HS-27A (cell line): ENCODE results near the gene ATP2C2.
"Not testable (repeated sequence)": the region's sequence is repeated elsewhere in the genome, so short reads cannot be mapped to it uniquely, and the experiment has no call there.

Experiments
- DNase-seq: peaks from one replicate; pipeline ENCODE4 v3.0.0-alpha.2; 2012; ENCODE audit warnings: low read depth, missing footprints

ATP2C2 gene

GRCh38 chr16:84341528-84342295 lies 26.6 kb upstream of the ATP2C2 start:
- DNase-seq: no peak

- DNase-seq: not testable (repeated sequence)
Observed at GRCh38 chr16:84343800-84344199, 24.5 kb upstream of the ATP2C2 start.

GRCh38 chr16:84344781-84345180 lies 23.6 kb upstream of the ATP2C2 start:
- no peak for DNase-seq

GRCh38 chr16:84347161-84347560 lies 21.2 kb upstream of the ATP2C2 start:
- no peak for DNase-seq

GRCh38 chr16:84348386-84348888 lies 19.9 kb upstream of the ATP2C2 start:
- DNase-seq: no peak

GRCh38 chr16:84349862-84350684 lies 18.3 kb upstream of the ATP2C2 start:
- no peak for DNase-seq

GRCh38 chr16:84350685-84351400 lies 17.5 kb upstream of the ATP2C2 start:
- no peak for DNase-seq

- DNase-seq: no peak
Observed at GRCh38 chr16:84351630-84352029, 16.7 kb upstream of the ATP2C2 start.

GRCh38 chr16:84354306-84354705 lies 14.0 kb upstream of the ATP2C2 start:
- no peak for DNase-seq

GRCh38 chr16:84355149-84355548 lies 13.2 kb upstream of the ATP2C2 start:
- no peak for DNase-seq

- no peak for DNase-seq
Observed at GRCh38 chr16:84356176-84356575, 12.2 kb upstream of the ATP2C2 start.

- no peak for DNase-seq
Observed at GRCh38 chr16:84356591-84357116, 11.7 kb upstream of the ATP2C2 start.

GRCh38 chr16:84357191-84357651 lies 11.1 kb upstream of the ATP2C2 start:
- DNase-seq: no peak

GRCh38 chr16:84358601-84359295 lies 9.6 kb upstream of the ATP2C2 start:
- DNase-seq: no peak

GRCh38 chr16:84359326-84359725 lies 9.0 kb upstream of the ATP2C2 start:
- no peak for DNase-seq

- no peak for DNase-seq
Observed at GRCh38 chr16:84360170-84360569, 8.2 kb upstream of the ATP2C2 start.

GRCh38 chr16:84360748-84361147 lies 7.6 kb upstream of the ATP2C2 start:
- no peak for DNase-seq

- no peak for DNase-seq
Observed at GRCh38 chr16:84361546-84361945, 6.8 kb upstream of the ATP2C2 start.

- no peak for DNase-seq
Observed at GRCh38 chr16:84362471-84362941, 5.8 kb upstream of the ATP2C2 start.

GRCh38 chr16:84366208-84366607 lies 2.1 kb upstream of the ATP2C2 start:
- no peak for DNase-seq

GRCh38 chr16:84367297-84367680 lies 1.0 kb upstream of the ATP2C2 start:
- DNase-seq: no peak
